NCI-H2107 (cell line): Measurements from ENCODE around the gene PPFIA2.

ENCODE experiments used
- DNase-seq: peaks from one replicate; lab custom pipeline; 2025; lab: John Stamatoyannopoulos, UW

The PPFIA2 gene

DNA sequence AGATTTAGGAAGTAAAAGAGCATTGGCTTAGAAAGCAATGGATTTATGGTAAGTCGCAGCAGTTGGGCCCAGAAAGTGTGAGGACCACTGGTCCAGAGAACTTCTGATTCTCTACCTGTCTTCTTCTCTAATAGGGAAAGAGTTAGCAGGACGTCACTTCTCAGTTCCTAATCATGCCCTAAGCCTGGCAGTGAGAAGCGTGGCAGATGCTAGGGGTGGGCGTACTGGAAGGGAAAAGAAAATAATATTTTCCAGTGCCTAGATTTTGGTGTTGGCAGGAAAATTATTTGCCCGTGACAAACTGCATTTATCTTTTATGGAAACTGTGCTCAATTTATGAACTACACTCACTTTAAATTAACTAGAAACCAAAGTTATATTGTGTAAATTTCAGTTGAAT is 212.3 kb downstream of the PPFIA2 start:
- no peak for DNase-seq

DNA sequence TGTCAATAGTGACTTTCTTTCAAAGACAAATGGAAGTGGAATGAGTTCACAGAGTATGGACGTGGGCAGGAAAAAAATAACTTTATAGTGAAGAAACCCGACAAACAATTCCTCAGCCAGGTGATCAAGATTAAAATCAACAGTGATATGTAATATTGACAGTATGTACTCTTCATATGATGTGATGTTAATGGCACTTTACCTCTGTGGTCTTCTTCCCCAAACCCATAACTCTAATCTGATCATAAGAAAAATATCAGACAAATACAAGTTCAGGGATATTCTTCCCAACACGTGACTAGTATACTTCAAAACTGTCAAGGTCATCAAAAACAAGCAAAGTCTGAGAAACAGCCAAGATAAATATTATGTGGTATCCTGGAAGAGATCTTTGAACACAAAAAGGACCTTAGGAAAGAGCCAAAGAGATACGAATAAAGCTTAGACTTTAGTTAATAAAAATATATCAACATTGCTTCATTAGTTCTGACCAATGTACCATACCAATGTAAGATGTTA is 215.5 kb downstream of the PPFIA2 start:
- DNase-seq = no peak

DNA sequence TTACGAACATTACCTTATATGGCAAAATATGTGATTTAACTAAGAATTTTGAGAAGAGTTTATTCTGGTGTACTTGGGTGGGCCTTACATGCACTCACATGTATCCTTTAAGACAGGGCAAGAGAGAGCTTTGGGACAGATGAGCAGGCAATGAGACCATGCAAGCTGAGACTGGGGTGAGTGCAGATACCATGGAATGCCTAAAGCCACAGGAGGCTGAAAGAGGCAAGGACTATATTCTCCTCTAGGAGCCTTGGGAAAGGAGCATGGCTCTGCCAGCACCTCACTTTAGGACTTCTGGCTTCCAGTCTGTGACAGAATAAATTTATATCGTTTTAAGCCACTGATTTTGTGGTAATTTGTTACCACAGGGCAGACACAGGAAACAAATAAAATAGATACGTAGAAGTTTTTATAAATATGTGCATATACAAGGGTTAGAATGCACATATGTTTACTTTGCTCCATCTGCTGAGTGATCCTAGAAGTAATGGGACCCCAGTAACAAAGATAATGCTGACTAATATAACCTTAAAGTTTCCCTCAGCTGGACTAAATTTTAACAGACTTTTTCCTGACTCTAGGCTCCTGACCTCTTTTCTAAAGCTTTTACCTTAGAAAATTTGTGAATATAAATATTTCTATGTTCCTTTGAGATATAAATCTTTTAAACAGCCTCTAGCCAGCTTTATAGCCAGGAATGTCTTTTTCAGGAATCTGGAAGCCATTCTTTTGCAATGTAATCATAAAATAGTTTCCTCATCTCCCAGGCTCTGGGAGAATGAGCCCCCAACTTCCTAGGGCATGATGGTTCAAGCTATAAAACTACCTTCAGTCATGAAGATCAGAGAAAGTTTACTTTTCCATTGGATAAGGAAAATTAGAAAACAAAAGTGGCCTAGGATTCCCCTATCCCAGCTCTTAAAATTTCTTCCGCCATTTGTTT is 216.8 kb downstream of the PPFIA2 start:
- no peak for DNase-seq

DNA sequence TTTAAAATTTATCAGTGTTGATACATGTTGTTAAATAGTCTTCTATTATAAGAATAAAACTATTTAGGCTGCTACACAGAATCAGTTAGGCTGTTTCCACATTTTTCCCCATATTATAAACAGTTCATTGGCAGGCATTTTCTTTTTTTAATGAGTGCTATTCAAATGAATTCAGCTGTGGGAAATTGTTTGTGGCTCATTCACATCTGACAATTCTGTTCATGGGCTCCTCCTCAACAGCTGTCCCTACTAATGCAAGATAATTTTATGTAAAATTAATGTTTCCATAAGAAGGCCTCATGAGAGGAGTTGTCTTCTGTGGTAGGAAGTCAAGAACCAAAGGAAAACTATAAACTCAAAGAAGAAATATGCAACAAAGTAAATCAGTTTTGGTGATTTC is 218.0 kb downstream of the PPFIA2 start:
- no peak for DNase-seq

DNA sequence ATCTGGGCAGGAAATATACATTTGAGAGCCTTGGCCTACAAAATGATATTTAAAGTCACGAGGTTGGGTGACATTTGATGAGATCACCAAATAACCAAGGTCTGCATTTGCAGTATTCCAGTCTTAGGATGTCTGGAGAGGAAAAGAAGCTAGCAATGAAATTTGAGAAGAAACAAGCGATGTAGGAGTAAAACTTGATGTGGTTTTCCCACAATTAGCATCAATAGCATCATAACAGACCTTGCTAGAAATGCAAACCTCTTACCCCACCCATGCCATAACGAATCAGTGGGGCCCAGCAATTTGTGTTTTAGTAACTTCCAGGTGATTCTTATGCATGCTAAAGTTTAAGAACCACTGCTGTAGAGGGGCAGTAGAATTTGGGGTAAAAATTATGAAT is 219.9 kb downstream of the PPFIA2 start:
- DNase-seq = no peak

DNA sequence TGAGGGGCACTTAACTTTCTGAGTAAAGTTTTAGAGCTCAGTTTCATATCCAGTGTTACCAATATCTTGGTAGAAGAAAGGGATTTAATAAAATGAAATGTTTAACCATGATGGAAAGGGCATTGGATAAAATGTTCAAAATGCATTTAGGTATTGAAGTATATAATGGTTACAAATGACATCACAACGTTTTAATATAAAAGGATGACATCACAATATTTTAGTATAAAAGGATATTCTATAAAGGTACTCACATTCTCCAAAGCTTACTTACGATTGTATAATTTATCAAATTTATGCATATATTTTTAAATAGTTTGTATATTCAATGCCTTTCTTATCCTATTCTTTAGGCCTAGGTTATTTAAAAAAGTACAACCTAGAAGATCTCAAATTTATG is 226.1 kb downstream of the PPFIA2 start:
- no peak for DNase-seq

- no peak for DNase-seq
These were observed 228.8 kb downstream of the PPFIA2 start for GRCh38 chr12:81530352-81530751.

- DNase-seq = no peak
These were observed 238.8 kb downstream of the PPFIA2 start for GRCh38 chr12:81520064-81520945.

DNA sequence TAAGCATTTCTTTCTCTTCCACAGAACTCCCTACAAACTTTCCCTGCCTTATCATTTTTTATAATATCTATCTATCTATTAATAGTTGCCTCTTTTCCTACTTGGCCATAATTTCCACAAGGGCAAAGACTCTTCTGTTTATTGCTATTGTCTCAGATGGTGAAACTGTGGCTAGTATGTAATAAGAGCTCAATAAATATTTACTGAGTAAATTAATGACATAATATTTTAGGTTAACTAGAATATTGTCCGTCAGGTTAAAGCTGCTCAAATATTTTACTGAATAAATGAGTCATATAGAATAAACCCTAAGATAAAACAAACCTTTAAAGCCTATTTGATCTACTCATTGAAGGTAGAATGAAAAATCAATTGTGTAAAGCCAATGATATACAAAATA is 240.5 kb downstream of the PPFIA2 start:
- no peak for DNase-seq

DNA sequence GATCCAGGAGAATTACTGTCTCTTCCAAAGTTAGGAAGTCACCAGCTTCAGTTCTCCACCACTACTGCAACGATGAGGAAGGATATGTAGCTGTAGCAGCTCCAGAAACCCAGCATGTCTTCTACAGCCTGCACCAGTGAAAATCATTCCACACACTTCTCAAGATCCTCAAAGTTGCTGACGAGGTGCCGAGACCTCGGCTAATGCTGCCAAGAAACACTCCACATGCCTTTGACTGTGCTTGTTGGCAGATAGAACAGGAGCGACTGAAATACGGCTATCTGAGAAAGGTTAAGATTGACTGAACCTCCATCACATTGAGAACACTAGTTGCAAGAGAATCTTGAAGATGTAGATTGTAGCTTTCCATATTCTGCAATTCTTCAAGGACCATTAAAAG is 241.9 kb downstream of the PPFIA2 start:
- DNase-seq = no peak

DNA sequence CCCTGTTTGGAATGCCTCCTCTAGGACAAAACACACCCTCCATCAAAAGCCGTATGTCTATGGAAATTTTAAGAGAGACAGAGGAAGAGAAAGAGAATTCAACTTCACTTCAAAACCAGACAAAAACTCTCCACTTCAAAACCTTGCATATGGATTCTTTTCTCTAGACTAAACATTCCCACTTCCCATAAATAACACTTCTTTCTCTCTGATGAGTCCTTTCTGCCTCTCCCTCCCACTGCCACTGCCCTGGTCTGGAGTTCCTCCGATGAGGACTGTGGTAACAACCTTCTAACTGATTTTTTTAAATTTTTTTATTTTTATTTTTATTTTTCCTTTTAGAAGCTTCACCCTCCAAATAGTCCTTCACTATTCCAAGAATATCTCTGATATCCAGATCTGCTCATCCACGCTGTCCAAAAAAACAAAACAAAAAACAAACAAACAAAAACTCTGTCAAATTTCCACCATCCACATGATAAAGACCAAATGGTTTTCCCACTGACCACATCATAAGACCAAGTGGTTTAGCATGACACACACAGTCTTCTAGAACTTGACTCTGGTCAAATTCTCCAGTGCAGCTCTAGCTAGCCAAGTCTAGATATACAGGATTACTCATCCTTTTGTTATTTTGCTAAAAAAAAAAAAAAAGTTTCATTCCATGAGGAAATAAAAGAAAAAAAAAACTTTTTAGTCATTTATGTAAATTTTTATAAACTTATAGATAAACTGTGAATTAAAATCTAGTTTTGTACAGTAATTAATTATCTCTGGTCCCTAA is 256.0 kb downstream of the PPFIA2 start:
- DNase-seq = no peak

- DNase-seq = no peak
These were observed 258.4 kb downstream of the PPFIA2 start for GRCh38 chr12:81500788-81501187.

- no peak for DNase-seq
These were observed 259.3 kb downstream of the PPFIA2 start for GRCh38 chr12:81499809-81500208.

DNA sequence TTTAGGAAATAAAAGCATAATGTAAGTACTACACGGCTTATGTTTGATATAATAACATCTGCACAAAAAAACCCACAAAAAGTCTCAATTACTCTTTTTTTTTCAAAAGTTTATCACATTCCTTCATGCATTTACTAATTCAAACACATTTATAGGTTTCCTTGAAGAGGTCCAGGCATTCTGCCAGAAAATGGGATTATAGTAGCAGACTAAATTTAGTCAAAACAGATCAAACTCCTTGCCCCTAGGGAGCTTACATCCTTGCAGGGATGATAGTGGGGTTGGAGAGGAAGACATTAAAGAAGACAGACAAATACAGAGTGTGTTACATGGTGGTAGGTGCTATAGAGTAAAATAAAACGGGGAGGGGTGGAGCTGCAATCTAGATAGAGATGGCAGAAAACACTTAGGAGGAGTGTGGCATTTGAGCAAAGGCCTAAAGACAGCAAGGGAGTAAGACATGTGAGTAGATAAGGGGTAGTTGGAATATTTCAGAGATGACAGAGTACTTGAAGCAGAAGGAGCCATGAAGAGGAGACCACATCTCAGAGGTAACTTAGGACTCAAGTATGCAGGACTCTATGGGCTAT is 266.9 kb downstream of the PPFIA2 start:
- DNase-seq = no peak

DNA sequence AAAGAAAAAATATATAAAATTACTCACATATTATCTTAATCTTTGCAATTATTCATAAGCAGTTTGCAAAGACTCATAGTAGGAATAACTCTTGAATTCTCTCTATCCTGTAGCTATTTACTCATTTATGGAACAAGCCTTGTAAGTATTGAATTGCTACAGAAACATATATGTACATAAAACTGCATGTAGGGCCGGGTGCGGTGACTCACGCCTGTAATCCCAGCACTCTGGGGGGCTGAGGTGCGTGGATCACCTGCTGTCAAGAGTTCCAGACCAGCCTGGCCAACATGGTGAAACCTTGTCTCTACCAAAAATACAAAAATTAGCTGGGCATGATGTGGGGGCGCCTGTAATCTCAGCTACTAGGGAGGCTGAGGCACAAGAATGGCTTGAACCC is 286.2 kb downstream of the PPFIA2 start:
- DNase-seq = no peak

- no peak for DNase-seq
These were observed 288.2 kb downstream of the PPFIA2 start for GRCh38 chr12:81470923-81471322.

- no peak for DNase-seq
These were observed 290.9 kb downstream of the PPFIA2 start for GRCh38 chr12:81468206-81468605.

- DNase-seq = no peak
These were observed 293.3 kb downstream of the PPFIA2 start for GRCh38 chr12:81465876-81466275.

GRCh38 chr12:81465191-81465590 is 294.0 kb downstream of the PPFIA2 start:
- no peak for DNase-seq

- DNase-seq = no peak
These were observed 298.0 kb downstream of the PPFIA2 start for GRCh38 chr12:81461163-81461562.

DNA sequence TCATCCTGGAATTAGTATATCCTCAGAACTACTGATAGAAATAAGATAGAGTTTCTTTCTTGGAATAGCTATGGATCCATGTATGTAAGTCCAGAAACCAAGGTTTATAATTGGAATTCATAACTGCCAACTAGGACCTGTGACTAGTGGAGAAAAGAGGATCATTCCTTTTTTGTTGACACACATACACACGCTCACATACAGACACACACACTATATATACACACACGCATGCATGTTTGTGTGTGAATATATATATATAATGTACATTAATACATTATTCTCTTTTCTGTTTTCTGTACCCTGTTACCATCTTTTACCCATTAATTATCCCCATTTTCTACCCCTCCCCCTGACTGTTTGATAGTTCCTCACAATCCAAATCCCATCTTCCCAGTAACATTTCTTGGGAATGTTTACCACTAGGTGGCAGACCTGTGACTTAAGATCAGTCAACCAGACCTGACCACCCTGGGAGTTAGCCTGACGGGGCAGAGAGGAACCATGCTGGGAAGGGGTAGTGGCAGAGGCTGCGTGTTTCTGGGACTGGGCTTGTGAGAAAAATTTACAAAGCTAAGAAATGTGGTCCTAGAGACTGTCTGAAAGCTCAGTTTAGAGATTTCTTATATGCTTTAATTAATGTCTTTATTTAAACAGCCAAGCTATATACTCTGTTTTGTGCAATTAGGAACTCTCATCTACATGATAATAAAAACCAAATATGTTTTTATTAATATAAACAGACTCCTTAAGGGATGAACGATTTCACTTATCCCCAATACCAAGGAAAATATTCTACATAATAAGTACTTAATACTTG is 308.0 kb downstream of the PPFIA2 start:
- DNase-seq = no peak
